Tibial nerve (tissue), 4 donors: ENCODE measurements around the gene ATP2C1.

ENCODE experiments used
- CTCF ChIP-seq, 5 experiments: fragments of 200-600 bp in 3 of 5; fragments of 450-650 bp in 2 of 5; sonication (generic) in 3 of 5; IDR thresholded peaks; one replicate each; pipeline ENCODE4 v1.5.1; 2016 to 2019; ENCODE audit warnings: antibody characterized with exemption in 5 of 5, mild to moderate bottlenecking in 3 of 5, moderate library complexity in 2 of 5
- EP300 ChIP-seq, 2 donors: sonication (generic); formaldehyde crosslinking; IDR thresholded peaks; one replicate each; pipeline ENCODE4 v1.6.1; 2017; ENCODE audit warnings: antibody characterized with exemption in 2 of 2, mild to moderate bottlenecking in 1 of 2
- POLR2A ChIP-seq, 2 donors: fragments of 450-650 bp; IDR thresholded peaks; one replicate each; pipeline ENCODE4 v1.6.1; 2017; ENCODE audit warnings: antibody characterized with exemption in 2 of 2, mild to moderate bottlenecking in 2 of 2, moderate library complexity in 2 of 2

- TF ChIP-seq POLR2A (IDR thresholded peaks at IDR 0.05) (no peak), CTCF (IDR thresholded peaks at IDR 0.05) (no peak), EP300 (IDR thresholded peaks at IDR 0.05) (no peak)
These were observed 115.8 kb downstream of the ATP2C1 start for GRCh38 chr3:131009698-131010097.
